HepG2 (cell line): ENCODE results near the gene NUP214. TPM values are rescaled to one million over a fixed set of nuclear protein-coding genes. Genes with fewer than 3 reads are reported as not detected.
"Not testable (repeated sequence)": the region's sequence is repeated elsewhere in the genome, so short reads cannot be mapped to it uniquely, and the experiment has no call there.

ENCODE experiments used
- ATAC-seq: fragments of 200-7000 bp; cut with Tn5 transposase; 3 replicates; pipeline ENCODE4 v1.9.1; 2020; ENCODE audit warnings: mild to moderate bottlenecking, moderate library complexity
- BruUV-seq: library from RNA; stranded (reverse); fragments of 400-500 nt; replicated peaks from 2 replicates; lab custom pipeline; 2021; lab: Mats Ljungman, UMichigan
- CTCF ChIA-PET: fragments of 300-600 bp; formaldehyde crosslinking; extraction: SDS; loops from one replicate; lab custom pipeline; 2021; ENCODE audit warnings: low total read pairs, inconsistent platforms, low intra/inter-chr PET ratio; lab: Yijun Ruan, JAX
- POLR2A ChIA-PET: fragments of 350-600 bp; sonication (Branson Sonifier 250); formaldehyde crosslinking; loops from one replicate; lab custom pipeline; 2020; ENCODE audit warnings: antibody characterized with exemption, inconsistent platforms; lab: Yijun Ruan, JAX
- DNase-seq: peaks from one replicate; pipeline ENCODE4 v3.0.0-alpha.2; 2015; ENCODE audit warnings: low spot score
- FAIRE-seq: peaks from 3 replicates; lab custom pipeline; 2011; peaks lifted over from hg19 to GRCh38; lab: Jason Lieb, UNC
- H2AFZ ChIP-seq: one replicate; pipeline ENCODE4 v1.6.1; 2011; ENCODE audit warnings: low read length, inconsistent platforms
- H3K27ac ChIP-seq: fragments of 300-600 bp; 3 replicates; pipeline ENCODE4 v1.8.0; 2011; ENCODE audit warnings: mixed run types, mild to moderate bottlenecking, mixed read lengths, low read length, inconsistent platforms; ENCODE audit not compliant: insufficient read depth; ENCODE audit errors: extremely low read length
- H3K27me3 ChIP-seq, 2 experiments: fragments of 200-600 bp in 1 of 2; 2 replicates in 1 of 2; 3 replicates in 1 of 2; pipeline versions ENCODE4 v1.6.0 to v1.8.0; 2011; ENCODE audit warnings: low read length in 2 of 2, mild to moderate bottlenecking in 2 of 2, moderate library complexity in 2 of 2, inconsistent platforms in 1 of 2; ENCODE audit not compliant: insufficient read depth in 2 of 2, control insufficient read depth in 1 of 2
- H3K36me3 ChIP-seq, 2 experiments: fragments of 200-600 bp in 1 of 2; replicated peaks in 1 of 2; 2 replicates in 1 of 2; 3 replicates in 1 of 2; pipeline versions ENCODE4 v1.5.1 to v1.8.0; 2011; ENCODE audit warnings: low read length in 2 of 2, inconsistent platforms in 1 of 2; ENCODE audit not compliant: insufficient read depth in 2 of 2, control insufficient read depth in 1 of 2
- H3K4me1 ChIP-seq: 2 replicates; pipeline ENCODE4 v1.5.1; 2012; ENCODE audit warnings: low read length, inconsistent platforms; ENCODE audit not compliant: insufficient read depth
- H3K4me2 ChIP-seq: 2 replicates; pipeline ENCODE4 v1.6.0; 2011; ENCODE audit warnings: low read depth, low read length, inconsistent platforms
- H3K4me3 ChIP-seq, 3 experiments: fragments of 200-600 bp in 1 of 3; sonication (generic), shearing (Covaris generic) in 1 of 3; replicated peaks in 1 of 3; 2 replicates each; pipeline ENCODE4 v1.5.1; 2011 to 2016; ENCODE audit warnings: low read length in 3 of 3, inconsistent platforms in 2 of 3, low read depth in 2 of 3, mild to moderate bottlenecking in 2 of 3, control low read depth in 1 of 3, mixed read lengths in 1 of 3; ENCODE audit not compliant: insufficient read depth in 1 of 3
- H3K79me2 ChIP-seq: one replicate; pipeline ENCODE4 v1.6.1; 2011; ENCODE audit warnings: low read length, inconsistent platforms; ENCODE audit not compliant: insufficient read depth
- H3K9ac ChIP-seq: 2 replicates; pipeline ENCODE4 v1.6.0; 2011; ENCODE audit warnings: mild to moderate bottlenecking, low read depth, low read length, inconsistent platforms; ENCODE audit not compliant: insufficient read depth
- H3K9me3 ChIP-seq: 2 replicates; pipeline ENCODE4 v1.5.1; 2012; ENCODE audit warnings: mild to moderate bottlenecking, low read length
- H4K20me1 ChIP-seq: 2 replicates; pipeline ENCODE4 v1.6.0; 2011; ENCODE audit warnings: inconsistent platforms, mild to moderate bottlenecking, low read length, moderate library complexity; ENCODE audit not compliant: insufficient read depth
- ADNP ChIP-seq: sonication (generic); formaldehyde crosslinking; IDR thresholded peaks from 2 replicates; pipeline ENCODE4 v1.4.0; 2020; ENCODE audit warnings: missing genetic modification reagents
- ATF2 ChIP-seq: sonication (generic); formaldehyde crosslinking; IDR thresholded peaks from 2 replicates; pipeline ENCODE4 v1.4.0; 2020; ENCODE audit warnings: missing genetic modification reagents
- BRCA1 ChIP-seq: sonication (generic); formaldehyde crosslinking; IDR thresholded peaks from 2 replicates; pipeline ENCODE4 v1.4.0; 2020; ENCODE audit warnings: missing genetic modification reagents
- DNMT1 ChIP-seq: sonication (generic); formaldehyde crosslinking; IDR thresholded peaks from 2 replicates; pipeline ENCODE4 v1.5.1; 2020; ENCODE audit warnings: mild to moderate bottlenecking, missing genetic modification reagents
- HDAC1 ChIP-seq: sonication (generic); formaldehyde crosslinking; IDR thresholded peaks from 2 replicates; pipeline ENCODE4 v1.5.1; 2020; ENCODE audit warnings: mild to moderate bottlenecking, missing genetic modification reagents
- MAFF ChIP-seq: IDR thresholded peaks from 2 replicates; pipeline ENCODE4 v1.6.1; 2011; ENCODE audit warnings: low read depth, low read length, improper control_type of control experiment
- NR0B2 ChIP-seq: sonication (generic); formaldehyde crosslinking; IDR thresholded peaks from 2 replicates; pipeline ENCODE4 v1.4.0; 2020; ENCODE audit warnings: mild to moderate bottlenecking, missing genetic modification reagents
- PITX1 ChIP-seq: sonication (generic); formaldehyde crosslinking; IDR thresholded peaks from 2 replicates; pipeline ENCODE4 v1.5.1; 2020; ENCODE audit warnings: mild to moderate bottlenecking, missing genetic modification reagents
- ZFP90 ChIP-seq: sonication (generic); formaldehyde crosslinking; IDR thresholded peaks from 2 replicates; pipeline ENCODE4 v1.8.0; 2022; ENCODE audit warnings: missing genetic modification reagents, mild to moderate bottlenecking, inconsistent platforms, borderline replicate concordance
- ZNF17 ChIP-seq: sonication (generic); formaldehyde crosslinking; IDR thresholded peaks from 2 replicates; pipeline ENCODE4 v1.5.0; 2020; ENCODE audit warnings: mild to moderate bottlenecking, missing genetic modification reagents
- ZNF296 ChIP-seq: sonication (generic); formaldehyde crosslinking; conservative IDR thresholded peaks from 2 replicates; pipeline ENCODE4 v1.5.0; 2020; ENCODE audit warnings: mild to moderate bottlenecking, missing genetic modification reagents
- ZNF597 ChIP-seq: sonication (generic); formaldehyde crosslinking; IDR thresholded peaks from 2 replicates; pipeline ENCODE4 v1.5.0; 2020; ENCODE audit warnings: missing genetic modification reagents
- ZNF770 ChIP-seq: sonication (generic); formaldehyde crosslinking; IDR thresholded peaks from 2 replicates; pipeline ENCODE4 v1.5.0; 2020; ENCODE audit warnings: mild to moderate bottlenecking, missing genetic modification reagents
- ZNF790 ChIP-seq: sonication (generic); formaldehyde crosslinking; IDR thresholded peaks from 2 replicates; pipeline ENCODE4 v1.8.0; 2022; ENCODE audit warnings: missing genetic modification reagents, mild to moderate bottlenecking, borderline replicate concordance
- WGBS: methylation state at CpG from one replicate; pipeline ENCODE4 v1.1.6; 2017; ENCODE audit warnings: low lambda C conversion rate; 5-methylcytosine and 5-hydroxymethylcytosine counted together
- in situ Hi-C: cut with HindIII; loops from 2 replicates; pipeline ENCODE4 v1.10.0; 2017; ENCODE audit warnings: low pct_unique_long_range_greater_than_20kb; ENCODE audit not compliant: extremely low pct_ligation_motif_present
- intact Hi-C: fragments of 100-400 bp; cut with micrococcal nuclease; formaldehyde crosslinking; loops from one replicate; pipeline ENCODE4 v1.10.0; 2022; ENCODE audit not compliant: unreplicated experiment
- polyA plus RNA-seq, 8 experiments: library from polyadenylated mRNA; depleted of rRNA in 3 of 8; stranded (reverse) in 7 of 8; unstranded in 1 of 8; fragments of >200 nt; fragmentation: Illumina TruSeq in 4 of 8; extraction: Trizol in 4 of 8; gene quantifications; 2 replicates each; pipeline versions ENCODE4 v1.2.1 to v1.2.3, GENCODE V29; 2011 to 2016; ENCODE audit warnings: low read depth in 4 of 8, missing spikeins in 1 of 8, mixed read lengths in 1 of 8; ENCODE audit not compliant: insufficient read depth in 1 of 8
- total RNA-seq, 5 experiments: library from RNA; depleted of rRNA; stranded (reverse); fragments of >200 nt; fragmentation: Illumina TruSeq; extraction: Trizol; gene quantifications; 2 replicates each; pipeline ENCODE4 v1.2.3, GENCODE V29; 2016; ENCODE audit warnings: low read depth in 1 of 5

The NUP214 gene
- total and polyA plus RNA-seq, 2 of the 13 experiments (the other 11 are each of a cell fraction or from before 2014, with no cell fraction given), result 8.4 to 16.0 TPM

- FAIRE-seq, BruUV-seq, POLR2A ChIA-PET, H3K27ac ChIP-seq, DNase-seq, H2AFZ ChIP-seq, ATAC-seq, H3K36me3 ChIP-seq, H3K4me3 ChIP-seq, H3K4me2 ChIP-seq, in situ Hi-C loops: not testable (repeated sequence)
- peaks cover 77% of the 10 kb centered on the region for H3K4me1 ChIP-seq
- H3K27me3 ChIP-seq, result peaks cover 13 to 32% of the 10 kb centered on the region in 2 experiments
- intact Hi-C loops, result loop anchor here (10.0 kb wide), 1 partner anchor 54 kb away; no protein-coding TSS in a partner anchor
- peak; percentile 62; the same call in 1 of the 2 replicates for TF ChIP-seq ZNF770
- TF ChIP-seq, all 625 proteins: peak for 1; not testable (repeated sequence) for 624
- CTCF ChIA-PET, H4K20me1 ChIP-seq, H3K9me3 ChIP-seq, H3K79me2 ChIP-seq, H3K9ac ChIP-seq: not testable (repeated sequence)
- WGBS, result 13% methylated on average over 1 of the region's 1 CpG
Observed at GRCh38 chr9:131271016-131271273, 145.6 kb downstream of the NUP214 start.

GRCh38 chr9:131271506-131271931 lies 146.1 kb downstream of the NUP214 start:
- ChIA-PET CTCF (no interaction called here), POLR2A (interaction anchor here (0.6 kb wide), 1 partner anchor 772 kb away, joined by 4 read pairs; no protein-coding TSS in a partner anchor)
- Histone ChIP-seq H3K9ac (no peak overlapping the region), H2AFZ (no peak overlapping the region), H3K27me3 (peaks cover 17 to 37% of the 10 kb centered on the region in 2 experiments), H3K9me3 (no peaks in the 10 kb centered on the region), H4K20me1 (no peaks in the 10 kb centered on the region), H3K79me2 (no peaks in the 10 kb centered on the region), H3K4me3 (no peak overlapping the region), H3K27ac (no peak overlapping the region), H3K4me2 (no peak overlapping the region), H3K4me1 (peaks cover 77% of the 10 kb centered on the region), H3K36me3 (no peaks in the 10 kb centered on the region)
- 33% methylated on average over 6 of the region's 6 CpGs for WGBS
- FAIRE-seq, result no peak
- ATAC-seq, result no peak
- no TSS peak for BruUV-seq
- DNase-seq, result no peak
- intact Hi-C loops, result loop anchor here (10.0 kb wide), 1 partner anchor 53 kb away; no protein-coding TSS in a partner anchor
- in situ Hi-C loops, result no loop called here
- TF ChIP-seq ATF2 (CRISPR knock-in tag), result no peak
- TF ChIP-seq DNMT1 (CRISPR knock-in tag), result no peak
- TF ChIP-seq ZNF790 (CRISPR knock-in tag), result no peak
- no peak for TF ChIP-seq ZNF296
- no peak for TF ChIP-seq HDAC1 (CRISPR knock-in tag)
- TF ChIP-seq ADNP (CRISPR knock-in tag), result no peak
- TF ChIP-seq ZFP90 (CRISPR knock-in tag), result no peak
- no peak for TF ChIP-seq MAFF
- no peak for TF ChIP-seq BRCA1 (CRISPR knock-in tag)
- no peak for TF ChIP-seq ZNF597 (CRISPR knock-in tag)
- TF ChIP-seq NR0B2 (CRISPR knock-in tag), result no peak
- TF ChIP-seq ZNF17 (CRISPR knock-in tag), result no peak
- TF ChIP-seq PITX1, result no peak
